KOPT-K1 (cell line): Measurements from ENCODE around the gene IMPA2.

Source experiments
- H3K27ac ChIP-seq: fragments of 200-600 bp; sonication (generic); 2 replicates; pipeline ENCODE4 v1.5.1; 2016; ENCODE audit warnings: antibody characterized with exemption, mild to moderate bottlenecking, low read depth, low read length; ENCODE audit not compliant: poor library complexity, severe bottlenecking
- H3K36me3 ChIP-seq: fragments of 200-600 bp; sonication (generic); 2 replicates; pipeline ENCODE4 v1.5.1; 2017; ENCODE audit warnings: antibody characterized with exemption, mild to moderate bottlenecking, low read length, moderate library complexity; ENCODE audit not compliant: insufficient read depth
- H3K9me3 ChIP-seq: fragments of 200-600 bp; sonication (generic); 2 replicates; pipeline ENCODE4 v1.5.1; 2017; ENCODE audit warnings: antibody characterized with exemption, low read length, mild to moderate bottlenecking; ENCODE audit not compliant: insufficient read depth, poor library complexity, severe bottlenecking

The IMPA2 gene

GRCh38 chr18:11976315-11977152 is 4.8 kb upstream of the IMPA2 start:
- H3K36me3 ChIP-seq = no peaks in the 10 kb centered on the region

GRCh38 chr18:11977153-11977466 is 4.2 kb upstream of the IMPA2 start:
- H3K27ac ChIP-seq = no peak overlapping the region
- no peaks in the 10 kb centered on the region for H3K36me3 ChIP-seq
- no peaks in the 10 kb centered on the region for H3K9me3 ChIP-seq

More at GRCh38 chr18:11976315-11977152, 4.8 kb upstream of the IMPA2 start:
- Histone ChIP-seq H3K27ac (no peak overlapping the region), H3K9me3 (no peaks in the 10 kb centered on the region)

GRCh38 chr18:11978956-11979355 is 2.4 kb upstream of the IMPA2 start:
- Histone ChIP-seq H3K27ac (no peak overlapping the region), H3K9me3 (no peaks in the 10 kb centered on the region), H3K36me3 (no peaks in the 10 kb centered on the region)

- Histone ChIP-seq H3K27ac (no peak overlapping the region), H3K36me3 (no peaks in the 10 kb centered on the region), H3K9me3 (no peaks in the 10 kb centered on the region)
Measured at GRCh38 chr18:11980163-11980493, 1.2 kb upstream of the IMPA2 start.

DNA sequence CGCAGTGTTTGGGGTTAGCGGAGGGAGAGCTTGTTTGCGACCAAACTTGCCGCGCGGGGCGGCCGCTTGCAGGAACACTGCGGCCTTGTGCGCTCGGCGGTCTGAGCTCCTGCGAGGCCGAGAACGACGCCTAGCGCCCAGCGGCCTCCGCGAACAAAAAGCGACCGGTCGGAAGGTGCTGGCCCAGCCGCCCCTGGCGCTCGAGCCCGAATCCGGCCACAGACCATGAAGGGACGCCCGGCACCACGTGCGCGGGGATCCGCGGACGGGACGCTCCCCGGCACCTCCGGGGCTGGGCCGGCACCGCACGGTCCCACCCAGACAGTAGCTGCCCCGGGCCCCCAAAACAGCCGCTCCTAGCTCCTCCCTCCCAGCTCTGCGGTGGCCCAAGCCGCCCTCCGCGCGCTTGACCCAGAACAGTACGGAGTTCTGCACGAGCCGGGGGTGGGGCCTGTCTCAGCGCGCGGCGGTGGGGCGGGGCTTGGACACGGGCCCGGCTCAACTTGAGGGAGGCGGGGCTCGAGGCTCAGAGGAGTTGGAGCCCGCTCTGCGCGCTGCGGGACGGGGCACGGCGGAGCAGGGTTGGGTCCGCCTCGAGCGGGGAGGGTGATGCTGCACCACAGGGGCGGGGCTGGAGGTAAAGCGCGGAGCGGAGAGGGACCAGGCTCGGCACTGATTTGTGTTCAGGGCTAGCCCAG is 664 bp upstream of the IMPA2 start:
- no peaks in the 10 kb centered on the region for H3K36me3 ChIP-seq
- no peaks in the 10 kb centered on the region for H3K9me3 ChIP-seq
- no peak overlapping the region for H3K27ac ChIP-seq

- Histone ChIP-seq H3K27ac (no peak overlapping the region), H3K36me3 (no peaks in the 10 kb centered on the region), H3K9me3 (no peaks in the 10 kb centered on the region)
Measured at GRCh38 chr18:11981543-11982366, 448 bp downstream of the IMPA2 start.

DNA sequence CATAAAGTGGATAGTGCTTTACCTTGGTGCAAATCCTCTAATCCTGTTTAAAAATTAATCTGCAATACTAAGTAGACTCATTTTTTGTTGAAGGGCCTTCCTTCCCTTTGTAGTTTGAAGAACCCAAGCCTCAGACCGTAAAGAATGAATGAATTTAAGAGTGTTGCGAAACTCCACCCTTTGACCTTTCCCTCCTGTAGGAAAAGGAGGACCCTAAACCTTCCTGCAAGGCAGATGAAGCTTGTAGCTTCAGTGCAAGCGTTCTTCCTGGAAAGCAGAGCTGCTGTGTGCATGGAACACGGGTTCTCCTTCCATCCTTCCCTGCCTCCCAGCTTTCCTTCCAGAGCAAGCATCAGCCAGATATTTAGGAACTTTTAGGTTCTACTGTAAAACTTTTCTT is 1.7 kb downstream of the IMPA2 start:
- no peaks in the 10 kb centered on the region for H3K36me3 ChIP-seq
- H3K27ac ChIP-seq = no peak overlapping the region
- H3K9me3 ChIP-seq = no peaks in the 10 kb centered on the region

- H3K27ac ChIP-seq = no peak overlapping the region
- H3K36me3 ChIP-seq = no peaks in the 10 kb centered on the region
- H3K9me3 ChIP-seq = no peaks in the 10 kb centered on the region
Measured at GRCh38 chr18:11983592-11983991, 2.3 kb downstream of the IMPA2 start.

DNA sequence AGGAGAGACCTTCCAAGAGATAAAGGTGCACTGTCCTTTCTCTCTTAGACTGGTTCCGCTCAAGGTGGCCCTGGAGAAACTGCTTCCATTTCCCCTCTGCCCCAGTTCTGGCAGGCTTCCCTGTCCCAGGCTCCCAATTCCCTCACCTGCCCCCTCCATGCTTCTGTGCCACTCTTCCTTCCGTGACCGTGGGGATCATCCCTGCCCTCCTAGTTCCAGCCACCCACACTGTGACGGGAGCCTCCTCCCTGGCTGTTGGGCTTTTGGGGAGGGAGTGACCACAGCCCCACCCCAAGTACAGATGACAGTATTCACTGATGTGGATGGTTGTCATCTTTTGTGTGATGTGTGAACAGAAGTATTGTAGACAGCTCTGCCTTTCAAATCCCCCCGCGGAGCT is 2.8 kb downstream of the IMPA2 start:
- Histone ChIP-seq H3K9me3 (no peaks in the 10 kb centered on the region), H3K27ac (no peak overlapping the region), H3K36me3 (no peaks in the 10 kb centered on the region)

GRCh38 chr18:11985586-11985985 is 4.3 kb downstream of the IMPA2 start:
- H3K27ac ChIP-seq = no peak overlapping the region
- H3K36me3 ChIP-seq = no peaks in the 10 kb centered on the region
- no peaks in the 10 kb centered on the region for H3K9me3 ChIP-seq

DNA sequence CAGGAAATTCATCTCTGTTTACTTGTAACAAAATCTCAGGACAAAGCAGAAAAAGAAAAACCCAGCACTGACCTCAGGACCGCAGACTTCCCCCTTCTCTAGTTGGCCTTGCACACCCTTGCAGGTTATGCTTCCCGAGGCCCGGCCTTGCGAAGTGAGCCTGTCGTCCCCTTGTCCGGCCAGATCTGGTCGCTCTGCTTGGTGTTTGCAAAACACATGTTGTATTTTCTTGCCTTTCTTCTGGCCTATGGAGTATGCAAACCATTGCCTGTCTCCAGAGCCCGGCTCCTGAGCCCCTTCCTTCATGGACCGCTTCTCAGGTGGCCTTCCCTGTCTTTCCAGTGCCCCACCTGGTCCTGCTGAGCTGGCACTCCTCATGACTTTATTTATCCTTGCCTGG is 4.8 kb downstream of the IMPA2 start:
- Histone ChIP-seq H3K36me3 (no peaks in the 10 kb centered on the region), H3K27ac (no peak overlapping the region), H3K9me3 (no peaks in the 10 kb centered on the region)

- Histone ChIP-seq H3K9me3 (no peaks in the 10 kb centered on the region), H3K27ac (no peak overlapping the region), H3K36me3 (no peaks in the 10 kb centered on the region)
Measured at GRCh38 chr18:11987527-11987926, 6.2 kb downstream of the IMPA2 start.

DNA sequence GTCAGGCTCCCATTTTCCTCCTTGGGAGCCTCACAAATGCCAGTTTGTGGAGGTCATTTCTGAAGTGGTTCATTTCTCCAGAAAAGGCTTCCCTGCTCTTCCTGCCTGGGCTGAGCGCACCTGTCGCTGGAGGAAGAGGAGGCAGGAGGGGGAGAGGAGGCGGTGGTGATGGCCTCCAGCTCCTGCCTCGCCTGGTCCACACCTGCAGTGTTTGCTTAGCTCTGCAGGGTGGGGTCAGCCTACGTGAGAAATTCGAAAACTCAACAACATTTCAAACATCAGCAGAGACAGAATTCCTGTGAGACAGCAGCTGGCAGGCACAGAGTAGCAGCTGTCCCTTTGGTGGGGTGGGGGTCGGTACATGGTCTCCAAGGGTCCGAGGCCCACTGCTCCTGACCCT is 7.9 kb downstream of the IMPA2 start:
- no peak overlapping the region for H3K27ac ChIP-seq
- H3K9me3 ChIP-seq = no peaks in the 10 kb centered on the region
- no peaks in the 10 kb centered on the region for H3K36me3 ChIP-seq

GRCh38 chr18:11989966-11990380 is 8.7 kb downstream of the IMPA2 start:
- no peaks in the 10 kb centered on the region for H3K9me3 ChIP-seq
- H3K36me3 ChIP-seq = no peaks in the 10 kb centered on the region
- H3K27ac ChIP-seq = no peak overlapping the region

GRCh38 chr18:11990539-11990938 is 9.2 kb downstream of the IMPA2 start:
- H3K27ac ChIP-seq = no peak overlapping the region
- no peaks in the 10 kb centered on the region for H3K9me3 ChIP-seq
- H3K36me3 ChIP-seq = no peaks in the 10 kb centered on the region
